NOMO-1 treated with dmso at 0.1 percent for 144 hours (cell line): ENCODE data around the gene SMC3.
"Not testable (repeated sequence)": the region's sequence is repeated elsewhere in the genome, so short reads cannot be mapped to it uniquely, and the experiment has no call there.

Experiments
- DNase-seq: peaks from one replicate; lab custom pipeline; 2025; ENCODE audit not compliant: unreplicated experiment; lab: John Stamatoyannopoulos, UW

SMC3 gene

DNA sequence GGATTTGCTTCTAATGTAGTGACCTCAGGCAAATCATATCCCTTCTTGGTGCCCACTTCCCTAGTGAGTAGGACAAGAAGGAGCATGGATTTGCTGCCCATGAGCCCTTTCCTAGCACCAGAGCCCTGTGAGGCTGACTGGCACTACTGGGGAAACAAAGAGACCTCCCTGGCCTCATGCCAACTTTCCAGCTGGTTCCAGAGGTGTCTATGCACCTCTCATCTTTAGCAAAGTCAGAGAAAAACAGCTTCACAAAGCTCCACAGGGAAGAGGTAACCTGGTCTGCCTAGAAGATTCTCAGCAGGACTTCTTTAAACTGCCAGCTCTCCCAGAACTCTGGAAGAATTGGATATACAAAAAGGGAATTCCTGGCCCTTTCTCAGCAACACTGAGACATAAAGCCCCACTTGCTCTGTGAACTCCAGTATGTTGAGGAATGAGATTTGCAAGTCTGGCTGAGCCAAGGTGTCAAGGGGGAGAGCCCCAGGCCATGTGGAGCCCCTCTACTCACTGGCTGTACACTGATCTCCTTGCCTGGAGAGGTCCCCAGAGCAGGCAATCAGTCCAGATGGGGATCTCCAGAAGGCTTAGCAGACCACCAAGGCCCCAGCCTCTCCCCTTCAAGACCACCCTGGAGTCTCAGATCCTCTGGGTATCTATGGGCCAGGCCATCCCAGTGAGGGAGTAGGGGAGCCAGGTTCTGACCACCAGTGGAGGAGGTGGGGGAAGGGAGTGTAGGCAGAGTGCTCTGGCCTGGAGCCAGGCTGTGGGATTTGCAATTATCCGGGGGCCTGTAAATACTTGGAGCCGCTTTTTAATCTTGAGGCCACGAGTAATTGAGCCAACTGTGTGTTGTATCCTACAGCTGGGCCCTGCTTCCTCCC lies 52.3 kb downstream of the SMC3 start:
- DNase-seq = no peak

DNA sequence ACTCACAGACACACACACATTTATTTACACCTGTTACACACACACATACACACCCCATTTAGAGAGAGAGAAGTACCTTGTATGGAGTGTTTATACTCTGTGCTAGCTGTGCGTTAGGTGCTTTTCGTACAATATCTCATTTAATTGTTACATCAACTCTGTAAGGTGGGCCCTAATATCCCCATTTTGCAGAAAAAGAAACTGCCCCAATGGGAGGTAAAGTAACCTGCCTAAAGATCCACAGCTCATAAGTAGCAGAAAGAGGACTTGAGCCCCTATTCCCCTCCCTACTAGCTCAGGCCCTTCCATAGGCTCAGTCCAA lies 52.9 kb downstream of the SMC3 start:
- no peak for DNase-seq

DNA sequence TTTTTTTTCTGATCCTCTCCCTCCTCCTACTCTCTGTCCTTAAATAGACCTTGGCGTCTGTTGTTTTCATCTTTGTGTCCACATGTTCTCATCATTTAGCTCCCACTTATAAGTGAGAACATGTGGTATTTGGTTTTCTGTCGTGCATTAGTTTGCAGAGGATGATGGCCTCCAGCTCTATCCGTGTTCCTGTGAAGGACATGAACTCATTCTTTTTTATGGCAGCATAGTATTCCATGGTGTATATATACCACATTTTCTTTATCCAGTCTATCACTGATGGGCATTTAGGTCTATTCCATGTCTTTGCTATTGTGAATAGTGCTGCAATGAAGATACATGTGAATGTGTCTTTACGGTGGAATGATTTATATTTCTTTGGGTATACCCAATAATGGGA lies 55.8 kb downstream of the SMC3 start:
- not testable (repeated sequence) for DNase-seq

DNA sequence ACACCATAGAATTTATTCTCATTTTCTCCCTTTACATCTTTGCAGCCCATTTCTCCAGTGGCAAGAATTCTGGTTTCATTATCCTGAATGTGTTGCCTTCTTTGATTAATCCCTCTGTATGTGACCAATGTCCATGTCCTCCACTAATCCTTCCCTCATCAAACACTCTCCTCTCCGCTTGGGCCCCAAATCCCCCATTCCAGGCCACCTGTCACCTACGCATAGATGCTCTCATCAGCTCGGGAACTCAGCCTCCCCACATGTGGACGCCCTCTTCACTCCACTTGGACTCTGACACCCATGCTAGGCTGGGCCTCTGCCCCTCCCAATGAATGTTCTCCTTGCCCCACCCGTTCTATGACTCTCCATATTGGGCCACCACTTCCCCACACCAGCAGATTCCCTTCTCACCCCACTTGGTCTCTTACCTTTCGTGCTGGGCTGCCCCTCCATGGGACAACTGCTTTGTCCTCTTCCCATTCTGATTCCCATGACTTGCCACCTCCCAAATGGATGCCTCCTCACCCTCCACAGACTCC lies 57.9 kb downstream of the SMC3 start:
- no peak for DNase-seq

DNA sequence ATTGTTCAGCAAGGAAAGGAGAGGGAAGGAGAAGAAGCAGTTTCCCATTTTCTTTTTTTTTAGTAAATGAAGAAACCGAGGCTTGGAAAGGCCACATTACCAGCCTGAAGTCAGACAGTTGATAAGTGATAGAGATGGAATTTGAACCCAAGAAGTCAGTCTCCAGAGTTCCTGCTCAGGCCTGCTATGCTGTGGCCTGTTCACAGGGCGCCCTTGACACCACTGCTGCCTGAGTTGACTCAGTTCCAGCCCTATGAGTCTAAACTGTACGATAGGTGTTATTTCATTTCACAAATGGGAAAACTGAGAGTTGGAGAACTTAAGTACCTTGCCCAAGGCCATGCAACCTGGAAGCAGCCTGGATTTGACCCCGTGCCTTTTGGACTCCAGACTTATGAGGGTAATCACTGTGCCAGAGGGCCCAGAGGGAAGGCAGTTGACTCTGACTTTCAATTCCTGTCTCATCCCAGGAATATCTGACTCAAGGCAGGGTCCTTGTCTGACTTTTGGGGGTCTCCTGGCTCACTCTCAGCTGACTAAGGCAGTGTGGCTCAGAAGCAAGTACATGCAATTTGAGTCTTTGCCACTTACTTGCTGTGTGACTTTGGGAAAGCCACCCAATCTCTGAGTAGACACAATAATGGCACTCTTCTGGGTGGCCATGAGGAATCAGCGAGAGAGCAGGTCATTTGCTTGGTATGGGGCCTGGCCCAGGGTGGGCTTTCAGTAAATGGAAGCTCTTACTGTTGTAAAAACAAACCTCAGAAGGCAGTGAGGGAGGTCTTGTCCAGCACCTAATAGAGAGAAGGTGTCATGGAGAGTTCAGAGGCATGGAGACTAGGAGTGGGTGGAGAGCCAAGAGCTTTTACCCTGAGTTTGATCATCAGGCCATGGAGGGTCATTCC lies 58.7 kb downstream of the SMC3 start:
- no peak for DNase-seq

DNA sequence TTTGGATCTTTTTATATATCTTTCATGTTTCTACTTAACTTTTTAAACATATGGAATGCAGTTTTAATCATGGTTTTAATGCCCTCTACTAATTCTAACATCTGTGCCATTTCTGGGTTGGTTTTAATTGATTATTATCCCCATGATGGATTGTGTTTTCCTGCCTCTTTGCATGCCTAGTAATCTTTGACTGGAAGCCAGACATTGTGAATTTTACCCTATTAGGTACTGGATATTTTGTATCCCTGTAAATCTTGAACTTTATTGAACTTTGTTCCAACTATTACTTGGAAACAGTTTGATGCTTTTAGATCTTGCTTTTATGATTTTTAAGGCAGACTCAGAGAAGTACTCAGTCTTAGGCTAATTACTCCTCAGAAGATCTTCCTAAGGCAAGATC lies 60.7 kb downstream of the SMC3 start:
- DNase-seq = no peak

DNA sequence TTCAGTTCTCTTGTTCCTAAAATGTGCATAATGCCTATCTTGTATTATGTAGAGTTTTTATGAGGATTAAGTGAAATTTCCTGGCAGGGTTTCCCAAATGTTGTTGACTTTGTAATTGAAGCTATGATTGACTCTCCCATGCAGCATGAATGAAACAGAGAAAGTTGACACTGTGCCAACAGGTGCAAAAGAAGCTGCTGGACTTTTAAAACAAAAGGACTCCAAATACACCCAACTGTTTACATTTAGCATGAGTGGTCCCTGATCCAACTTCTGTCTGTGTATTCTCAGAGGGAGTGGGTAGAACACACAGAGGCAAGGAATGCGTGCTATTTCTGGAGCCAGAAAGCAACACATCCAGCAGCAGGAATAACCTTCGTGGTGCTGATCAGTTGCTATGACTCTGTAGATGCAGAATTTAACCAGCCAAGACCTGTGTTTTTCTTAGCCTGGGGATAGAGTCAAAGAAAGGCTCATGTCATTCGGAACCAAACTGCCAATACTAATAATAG lies 62.2 kb downstream of the SMC3 start:
- DNase-seq = no peak

DNA sequence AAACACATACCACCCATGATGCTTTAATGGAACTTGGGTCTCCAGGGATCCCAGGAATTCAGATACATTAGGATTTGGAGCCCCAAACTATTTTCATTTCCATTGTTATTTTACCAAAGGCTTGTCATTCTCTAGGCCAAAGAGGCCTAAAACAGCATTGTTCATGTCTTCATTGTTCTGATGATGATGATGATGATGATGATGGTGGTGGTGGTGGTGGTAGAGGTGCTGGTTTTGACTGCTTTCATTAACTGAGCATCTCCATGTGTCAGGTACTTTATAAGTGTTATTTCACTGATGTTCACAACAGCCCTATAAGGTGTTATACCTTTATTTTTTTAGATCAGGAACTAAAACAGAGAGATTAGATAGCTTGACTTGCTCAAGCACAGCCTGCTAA lies 64.4 kb downstream of the SMC3 start:
- DNase-seq = no peak

DNA sequence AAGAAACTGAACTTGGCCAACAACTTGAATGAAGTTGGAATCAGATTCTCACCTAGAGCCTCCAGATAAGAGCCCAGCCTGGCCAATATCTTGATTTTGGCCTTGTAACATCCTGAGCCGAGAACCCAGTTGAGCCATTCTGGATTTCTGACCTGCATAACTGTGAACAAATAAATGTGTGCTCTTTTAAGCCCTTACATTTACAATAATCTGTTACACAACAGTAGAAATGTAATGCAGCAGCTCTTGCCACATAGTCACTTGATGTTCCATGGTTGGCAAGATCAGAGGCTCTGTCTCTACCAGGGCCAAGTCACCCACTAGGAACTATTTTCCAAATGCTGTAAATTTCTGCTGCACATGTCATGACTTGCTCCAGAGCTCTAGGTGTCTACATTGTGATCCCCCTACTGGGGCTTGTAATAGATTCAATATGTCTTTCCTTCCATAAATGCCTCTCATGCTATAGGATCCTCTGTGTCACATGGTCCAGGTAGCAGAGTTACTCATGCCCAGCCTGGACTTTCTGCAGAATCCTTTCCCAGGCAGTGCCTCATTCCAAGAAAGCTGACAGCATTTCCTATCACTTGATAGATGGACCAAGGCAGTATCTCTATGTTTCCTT lies 65.2 kb downstream of the SMC3 start:
- no peak for DNase-seq

DNA sequence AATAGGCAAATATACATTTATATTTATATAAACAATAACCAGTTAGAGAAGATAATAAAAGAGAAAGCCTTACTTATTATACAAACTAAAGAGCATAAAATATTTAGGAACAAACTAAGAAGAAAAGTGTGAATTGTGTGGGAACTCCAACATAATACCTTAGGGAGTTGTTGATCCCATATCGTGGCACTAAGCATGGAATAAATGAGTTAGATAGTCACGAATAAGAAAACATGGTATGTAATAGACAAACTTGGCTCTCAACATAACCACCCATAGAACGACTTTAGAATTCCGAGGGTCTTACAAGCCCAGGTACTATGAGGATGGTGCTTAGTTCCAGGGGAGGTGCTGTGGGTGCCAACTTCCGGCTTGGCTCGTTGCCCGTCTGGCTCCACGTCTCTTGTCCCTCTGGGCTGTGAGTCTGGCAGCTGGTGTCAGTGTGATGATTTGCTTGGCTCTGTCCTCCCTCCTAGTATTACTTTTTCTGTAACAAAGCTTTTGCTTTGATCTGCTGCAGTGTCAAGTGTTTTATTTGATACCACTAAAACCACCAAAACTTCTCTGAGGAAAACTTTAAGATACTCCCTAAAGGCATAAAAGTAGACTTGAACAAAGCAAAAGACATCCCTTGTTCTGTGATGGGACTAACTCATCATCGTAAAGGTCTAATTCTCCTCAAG lies 67.2 kb downstream of the SMC3 start:
- no peak for DNase-seq

DNA sequence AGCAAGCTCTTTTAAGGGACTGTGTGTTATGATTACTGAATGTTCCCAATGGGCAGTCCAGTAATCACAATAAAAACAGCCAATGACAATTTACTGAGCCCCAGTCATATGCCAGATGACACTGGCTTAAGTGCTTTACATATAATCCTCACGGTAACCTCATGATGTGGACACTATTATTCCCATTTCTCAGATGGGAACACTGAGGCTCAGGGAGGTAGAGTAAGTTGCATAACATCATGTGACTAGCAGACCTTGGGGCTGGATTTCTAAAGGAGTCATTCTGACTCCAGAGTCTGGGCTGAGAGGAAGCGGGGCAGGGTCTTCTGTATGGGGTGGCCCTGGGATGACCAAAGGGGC lies 69.1 kb downstream of the SMC3 start:
- no peak for DNase-seq

DNA sequence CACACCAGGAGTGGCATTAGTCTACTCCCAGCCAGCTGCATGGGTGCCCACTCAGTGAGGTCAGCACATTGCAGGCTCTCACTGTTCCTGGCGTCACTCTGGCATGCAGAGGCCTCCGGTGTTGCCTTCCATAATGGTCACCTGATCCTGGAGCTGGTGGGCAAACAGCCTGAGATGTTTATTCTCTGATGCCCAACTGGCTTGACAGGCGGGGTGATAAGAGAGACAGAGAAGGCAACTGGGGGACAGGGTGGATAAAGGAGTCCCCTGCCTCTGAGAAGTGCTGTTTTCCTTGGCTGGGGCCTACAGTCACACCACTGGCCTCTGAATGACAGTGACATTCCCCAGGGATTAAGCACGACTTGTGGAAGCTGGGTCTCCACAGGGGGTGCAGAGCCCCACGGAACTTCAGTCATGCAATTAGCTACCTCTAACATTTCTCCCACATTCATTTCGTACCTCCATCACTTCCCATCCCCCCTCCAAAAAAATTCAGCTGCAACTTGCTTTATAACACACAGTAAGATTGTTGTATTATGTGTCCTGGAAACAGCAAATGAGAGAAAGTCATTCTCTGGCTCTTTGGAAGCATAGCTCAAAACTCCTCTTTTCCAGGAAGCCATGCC lies 69.5 kb downstream of the SMC3 start:
- DNase-seq = no peak

DNA sequence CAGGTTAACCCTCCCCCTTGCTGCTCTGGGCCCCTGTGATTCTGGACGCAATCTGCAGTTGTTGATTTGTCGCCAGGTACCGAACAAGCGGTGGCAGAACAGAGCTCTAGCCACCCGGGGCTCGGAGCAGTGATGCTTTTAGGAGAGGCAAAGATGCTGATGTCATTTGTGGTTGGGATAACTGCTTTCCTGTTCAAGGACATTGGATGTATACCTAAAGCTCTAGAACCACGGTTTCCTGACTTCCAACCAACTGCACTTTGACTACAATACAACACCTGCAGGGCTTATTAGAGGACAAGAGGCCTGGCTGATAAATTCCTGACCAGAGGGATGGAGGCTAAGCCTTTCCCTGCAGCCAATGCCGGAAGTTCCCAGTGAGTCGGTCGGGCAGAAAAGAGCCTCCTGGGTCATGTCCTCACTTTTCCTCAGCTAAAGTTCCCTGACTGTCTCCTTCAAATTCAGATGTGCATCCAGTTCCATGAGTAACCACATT lies 70.1 kb downstream of the SMC3 start:
- no peak for DNase-seq

DNA sequence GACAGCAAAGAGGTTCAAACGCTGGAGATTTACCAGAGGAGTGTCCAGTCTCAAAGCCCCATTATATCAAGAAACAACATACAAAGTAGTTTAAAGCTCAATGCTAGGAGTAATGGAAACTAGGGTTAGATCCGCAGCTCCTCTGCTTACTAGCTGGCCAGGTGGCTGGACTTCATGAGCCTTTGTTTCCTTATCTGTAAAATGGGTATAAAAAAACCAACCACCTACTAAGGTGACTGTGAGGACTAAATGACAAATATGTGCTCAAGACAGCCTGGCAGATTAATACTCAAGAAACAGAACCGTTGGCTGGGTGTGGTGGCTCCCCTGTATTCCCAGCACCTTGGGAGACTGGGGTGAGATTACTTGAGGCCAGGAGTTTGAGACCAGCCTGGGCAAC lies 70.8 kb downstream of the SMC3 start:
- DNase-seq = no peak

DNA sequence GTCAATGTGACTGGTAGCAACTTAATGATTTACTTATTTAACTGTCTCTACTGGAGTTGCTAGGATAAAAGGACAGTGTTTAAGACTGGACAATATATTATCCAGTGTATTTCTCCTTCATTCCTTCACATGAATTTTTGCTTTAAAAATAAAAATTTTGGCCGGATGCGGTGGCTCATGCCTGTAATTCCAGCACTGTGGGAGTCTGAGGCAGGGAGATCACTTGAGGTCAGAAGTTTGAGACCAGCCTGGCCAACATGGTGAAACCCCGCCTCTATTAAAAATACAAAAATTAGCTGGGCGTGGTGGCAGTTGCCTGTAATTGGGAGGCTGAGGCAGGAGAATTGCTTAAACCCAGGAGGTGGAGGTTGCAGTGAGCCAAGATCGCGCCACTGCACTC lies 71.6 kb downstream of the SMC3 start:
- DNase-seq = not testable (repeated sequence)

DNA sequence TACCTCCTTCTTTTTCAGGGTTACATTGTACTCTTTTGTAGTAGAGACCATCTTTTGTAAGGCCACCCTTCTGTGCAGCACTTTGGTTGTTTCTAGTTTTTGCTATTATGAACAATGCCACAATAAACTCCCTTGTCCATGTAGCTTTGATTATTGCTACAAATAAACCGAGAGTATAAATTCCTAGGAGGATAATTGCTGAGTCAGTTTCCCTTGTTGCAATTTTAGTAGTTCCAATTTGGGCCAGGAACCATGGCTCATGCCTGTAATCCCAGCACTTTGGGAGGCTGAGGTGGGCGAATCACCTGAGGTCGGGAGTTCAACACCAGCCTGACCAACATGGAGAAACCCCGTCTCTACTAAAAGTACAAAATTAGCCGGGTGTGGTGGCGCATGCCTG lies 72.4 kb downstream of the SMC3 start:
- not testable (repeated sequence) for DNase-seq

DNA sequence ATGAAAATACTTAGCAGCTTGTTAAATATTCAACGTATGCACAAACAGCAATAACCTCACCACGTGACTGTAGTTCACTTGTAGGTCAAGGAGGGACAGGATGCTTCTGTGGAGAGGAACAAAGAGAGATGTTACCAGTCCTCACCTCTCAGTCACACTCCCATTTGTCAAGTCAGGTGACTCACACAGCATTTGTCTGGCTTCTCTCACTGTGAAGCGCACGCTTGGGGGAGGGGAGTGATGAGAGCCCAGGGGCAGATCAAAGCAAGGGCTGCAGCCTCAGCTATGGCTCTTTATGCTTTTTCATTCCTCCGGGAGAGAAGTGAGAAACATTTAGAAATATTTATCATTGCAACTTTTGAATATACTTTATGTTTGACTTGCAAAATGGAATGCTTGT lies 73.8 kb downstream of the SMC3 start:
- DNase-seq = no peak

DNA sequence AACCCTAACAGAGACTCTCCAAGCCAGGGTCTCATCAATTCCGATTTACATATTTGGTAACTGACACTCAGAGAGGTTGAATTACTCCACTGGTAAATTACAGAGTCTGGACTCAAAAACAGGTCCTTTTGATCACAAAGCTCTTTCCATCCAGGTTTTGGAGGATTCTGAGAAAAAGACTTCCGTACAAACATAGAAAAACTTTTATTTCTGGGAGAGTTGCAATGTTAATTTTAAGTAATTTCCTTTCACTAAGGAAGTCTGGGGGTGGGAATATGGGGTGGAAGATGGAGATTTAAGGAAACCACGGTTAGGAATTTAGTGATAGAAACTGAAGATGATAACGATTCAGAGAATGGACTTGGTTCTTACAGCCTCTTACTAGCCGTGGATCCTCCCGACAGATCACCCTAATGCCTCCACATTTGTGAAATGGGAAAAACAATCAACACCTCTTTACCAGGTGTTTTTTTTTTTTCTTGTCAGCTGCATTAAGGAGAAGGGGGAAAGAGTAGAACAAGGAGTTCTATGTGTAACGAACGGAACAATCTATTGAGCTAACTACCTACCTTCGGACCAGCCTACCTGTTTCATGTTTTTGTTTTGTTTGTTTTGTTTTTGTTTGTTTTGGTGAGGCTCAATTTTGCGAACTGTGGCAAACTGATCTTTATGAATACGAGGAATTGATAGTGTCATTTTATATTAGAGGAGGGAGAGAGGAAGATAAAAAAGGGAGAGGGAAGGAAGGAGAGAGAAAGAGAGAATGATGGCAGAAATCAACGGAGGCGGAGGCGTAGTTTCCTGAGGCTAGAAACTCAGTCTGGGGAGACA lies 74.9 kb downstream of the SMC3 start:
- DNase-seq = no peak

DNA sequence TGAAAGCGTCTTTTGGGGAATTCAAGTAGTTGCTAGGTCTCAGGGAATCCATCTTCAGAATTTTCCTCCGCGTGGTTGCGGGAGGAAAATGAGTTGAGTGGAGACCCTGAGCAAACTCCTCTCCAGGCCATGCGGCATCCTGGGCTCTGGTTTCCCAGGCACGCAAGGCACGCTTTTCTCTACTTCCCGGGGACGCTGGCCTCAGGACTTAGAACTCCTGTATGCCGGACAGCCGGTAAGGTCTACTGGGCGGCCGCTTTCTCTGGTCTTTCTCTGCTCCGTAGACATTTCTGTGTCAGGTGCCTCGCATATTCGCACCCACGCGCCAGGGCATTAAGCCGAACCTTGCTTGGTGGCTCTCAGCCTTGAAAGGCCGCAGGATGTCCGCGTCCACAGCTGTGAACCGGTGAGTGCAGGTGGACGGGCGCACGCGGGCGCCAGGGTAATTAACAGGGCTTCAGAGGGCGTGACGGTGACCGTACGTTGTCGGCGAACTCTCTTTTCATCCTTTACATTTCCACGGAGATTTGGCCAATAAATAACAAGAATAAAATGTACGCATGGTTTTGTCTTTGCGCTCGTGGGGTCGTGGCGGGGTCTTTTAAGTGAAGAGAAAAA lies 75.6 kb downstream of the SMC3 start:
- DNase-seq = no peak
